Stimulated activated CD4-positive, alpha-beta T cell treated with anti-CD3 and anti-CD28 coated beads, TNF-alpha, amount 100 ng/mL, for 24 hours (primary cell): ENCODE results near the gene PADI4.
"Not testable (repeated sequence)": the region's sequence is repeated elsewhere in the genome, so short reads cannot be mapped to it uniquely, and the experiment has no call there.

Experiments
- DNase-seq, 3 experiments: peaks; one replicate each; pipeline ENCODE4 v3.0.0-alpha.2; 2020; ENCODE audit warnings: low read depth in 3 of 3

The PADI4 gene

DNA sequence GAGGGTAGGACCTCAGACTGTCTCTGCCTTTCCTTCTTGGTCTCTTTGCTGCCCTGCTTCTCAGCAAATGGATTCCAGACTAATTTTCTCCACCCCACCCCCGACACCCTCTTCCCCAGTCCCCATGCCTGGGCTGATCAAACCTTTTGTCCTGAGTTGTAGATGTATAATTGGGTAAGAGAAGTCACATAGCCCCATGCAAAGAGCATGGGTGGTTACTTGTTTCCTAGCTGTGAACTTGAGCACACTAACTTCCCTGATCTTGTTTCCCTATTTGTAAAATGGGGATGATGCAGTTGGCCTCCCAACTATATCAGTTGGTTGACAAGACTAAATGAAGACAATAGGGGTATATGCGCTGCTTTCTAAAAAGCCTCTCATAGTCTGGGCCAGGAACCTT, 73.2 kb downstream of the PADI4 start:
- no peak for DNase-seq

DNA sequence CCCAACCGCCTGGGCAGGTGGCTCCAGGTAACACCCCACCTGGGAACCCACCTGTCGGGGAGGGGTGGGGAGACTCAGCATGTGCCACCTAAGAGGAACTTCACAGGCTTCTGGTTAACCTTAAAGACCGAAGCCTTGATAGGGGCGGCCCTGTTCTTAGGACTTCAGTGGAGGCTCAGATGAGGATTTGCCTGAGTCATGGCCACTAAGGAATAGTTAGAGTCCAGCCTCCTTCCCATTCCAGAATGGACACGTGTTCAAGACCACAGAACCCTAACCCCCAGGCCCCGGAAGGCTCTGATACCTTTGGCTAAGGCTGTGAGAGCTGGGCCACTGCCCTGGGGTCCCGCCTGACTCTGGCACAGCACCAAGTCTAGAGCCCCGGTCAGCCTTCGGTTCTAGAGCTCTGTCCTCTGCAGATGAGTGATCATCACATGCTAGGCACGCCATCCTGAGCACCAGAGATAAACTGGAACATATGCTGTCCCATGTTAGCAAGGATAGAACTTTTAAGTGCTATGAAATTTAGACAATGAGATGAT, 84.3 kb downstream of the PADI4 start:
- no peak for DNase-seq

- DNase-seq: no peak
Observed at GRCh38 chr1:17393230-17393629, 85.2 kb downstream of the PADI4 start.

DNA sequence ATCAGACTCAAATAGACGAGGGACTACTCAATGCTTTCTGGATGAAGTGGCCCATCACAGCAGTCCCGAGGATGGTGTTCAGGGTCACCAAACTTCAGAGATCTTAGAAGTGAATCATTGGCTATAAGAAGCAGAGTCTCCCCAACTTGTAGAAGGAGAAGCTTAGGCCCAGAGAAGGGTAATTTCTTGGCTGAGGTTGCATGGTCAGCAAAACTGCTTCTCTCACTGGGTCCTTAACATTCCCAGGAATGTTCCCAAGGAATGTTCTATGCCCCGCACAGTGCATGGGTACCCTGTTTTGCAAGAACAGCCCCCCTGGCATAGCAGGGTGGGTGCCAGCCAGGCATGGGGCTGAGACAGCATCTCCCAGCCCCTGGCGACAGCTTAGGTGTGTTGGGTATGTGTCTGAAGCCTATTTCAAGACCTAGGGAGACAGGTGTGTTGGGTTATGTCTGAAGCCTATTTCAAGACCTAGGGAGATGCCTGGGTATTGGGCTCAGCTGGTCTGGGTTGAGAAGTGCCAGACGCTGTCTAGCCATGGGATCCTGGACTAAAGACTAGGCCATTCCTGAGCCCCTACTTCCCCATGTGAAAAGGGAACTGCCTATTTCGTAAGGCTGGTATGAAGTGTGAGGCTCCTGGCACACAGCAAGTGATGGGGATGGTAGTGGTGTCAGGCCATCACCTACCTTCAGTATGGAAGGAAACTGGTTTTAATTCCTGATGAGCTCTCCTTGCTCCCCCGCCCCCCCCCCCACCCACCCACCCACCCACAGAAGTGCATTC, 90.1 kb downstream of the PADI4 start:
- no peak for DNase-seq

- no peak for DNase-seq
Observed at GRCh38 chr1:17400725-17401341, 92.8 kb downstream of the PADI4 start.

DNA sequence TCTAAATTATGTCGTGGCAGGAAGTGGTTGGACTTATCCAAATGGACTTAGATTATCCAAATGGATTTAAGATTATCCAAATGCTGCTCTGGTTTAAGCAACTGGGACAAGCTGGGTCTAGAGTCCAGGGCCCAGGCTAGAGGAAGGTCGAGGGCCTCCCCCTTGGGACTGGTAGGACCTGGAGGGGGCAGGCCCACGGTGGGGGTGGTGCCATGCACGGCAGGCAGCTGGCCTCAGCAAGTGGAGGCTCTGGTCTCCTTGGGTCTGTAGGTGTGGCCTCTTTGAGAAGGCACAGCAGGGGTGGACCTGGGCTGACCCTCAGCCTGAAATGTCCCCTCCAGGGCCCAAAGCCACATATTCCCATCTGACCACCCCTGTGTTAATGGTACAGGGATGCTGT, 93.8 kb downstream of the PADI4 start:
- no peak for DNase-seq

DNA sequence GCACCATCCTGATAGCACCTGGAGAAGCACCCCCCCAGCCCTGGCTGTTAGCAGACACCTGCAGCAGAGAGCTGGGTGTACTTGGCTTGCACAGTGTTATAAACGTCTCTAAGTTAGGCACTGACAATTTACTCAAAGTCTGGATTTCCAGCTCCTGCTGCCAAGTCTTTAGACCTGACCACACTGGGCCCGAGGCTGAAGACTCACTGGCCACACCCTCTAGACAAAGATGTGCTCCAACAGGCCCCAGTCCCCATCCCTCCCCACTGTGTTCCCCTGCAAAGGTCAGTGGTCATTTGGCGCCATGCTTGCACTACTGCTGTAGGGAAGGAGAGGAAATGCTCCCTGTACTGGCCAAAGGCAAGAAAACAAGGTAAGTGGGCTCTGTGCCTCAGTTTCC, 95.1 kb downstream of the PADI4 start:
- no peak for DNase-seq

DNA sequence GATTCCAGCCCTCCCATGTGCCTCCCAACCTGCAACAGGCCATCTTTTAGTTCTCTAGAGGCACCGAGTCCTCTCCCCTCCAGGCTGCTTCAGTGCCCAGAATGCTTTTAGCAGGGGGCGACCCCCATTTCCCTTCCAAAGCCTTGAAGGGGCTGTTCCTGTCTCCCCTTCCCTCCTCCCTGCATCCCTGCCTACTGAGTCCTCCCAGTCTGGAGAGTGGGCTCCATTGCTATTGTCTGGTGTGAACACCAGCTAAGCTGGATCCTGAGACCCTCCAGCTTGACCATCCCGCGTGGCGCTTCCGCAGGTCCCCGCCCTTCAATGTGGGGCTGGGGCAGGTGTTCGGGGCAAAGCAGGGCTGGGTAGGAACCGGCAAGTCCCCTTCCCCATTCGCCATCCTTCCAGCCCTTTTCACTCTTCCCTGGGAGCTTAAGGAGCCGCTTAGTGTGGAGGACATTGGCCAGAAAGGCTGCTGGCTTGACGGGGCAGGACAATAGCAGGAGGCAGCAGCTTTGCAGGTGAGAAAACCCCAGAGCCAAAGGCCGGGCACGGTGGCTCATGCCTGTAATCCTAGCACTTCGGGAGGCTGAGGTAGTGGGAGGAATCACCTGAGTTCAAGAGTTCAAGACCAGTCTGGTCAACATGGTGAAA, 96.2 kb downstream of the PADI4 start:
- no peak for DNase-seq

GRCh38 chr1:17404820-17405219, 96.8 kb downstream of the PADI4 start:
- no peak for DNase-seq

GRCh38 chr1:17405898-17406759, 98.1 kb downstream of the PADI4 start:
- peak; percentile 3 to 31 (median 6) for DNase-seq

GRCh38 chr1:17406760-17407475, 98.9 kb downstream of the PADI4 start:
- DNase-seq: not testable (repeated sequence)

GRCh38 chr1:17407786-17408514, 100.0 kb downstream of the PADI4 start:
- not testable (repeated sequence) for DNase-seq

DNA sequence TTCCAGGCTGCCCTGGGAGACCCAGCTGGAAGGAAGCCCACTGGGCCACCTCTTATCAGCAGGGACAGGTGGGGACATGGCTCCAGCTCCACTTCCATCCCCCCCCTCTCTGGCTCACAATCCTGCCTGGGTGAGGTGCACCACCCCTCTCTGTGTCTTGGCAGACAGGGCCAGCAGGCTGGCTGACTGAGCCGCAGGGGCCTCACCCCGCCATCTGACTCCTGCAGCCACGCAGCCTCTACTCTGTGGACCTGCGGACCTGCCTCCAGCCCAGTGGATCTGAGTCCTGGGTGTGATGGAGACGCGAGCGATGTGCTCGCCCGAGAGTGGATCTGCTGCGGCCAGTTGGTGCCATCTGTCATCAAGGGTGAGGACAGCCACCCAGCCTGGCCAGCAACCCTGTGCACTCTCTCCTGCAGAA, 101.4 kb downstream of the PADI4 start:
- no peak for DNase-seq

GRCh38 chr1:17412093-17412870, 104.3 kb downstream of the PADI4 start:
- no peak for DNase-seq
